MCF 10A (cell line): ENCODE results near the gene SIVA1. TPM values are rescaled to one million over a fixed set of nuclear protein-coding genes. Genes with fewer than 3 reads are reported as not detected.

Experiments
- BruUV-seq: library from RNA; stranded (reverse); fragments of 400-500 nt; replicated peaks from 2 replicates; lab custom pipeline; 2021; lab: Mats Ljungman, UMichigan
- CTCF ChIA-PET: fragments of 300-600 bp; sonication (Branson Sonifier 250); formaldehyde crosslinking; extraction: SDS; loops from one replicate; lab custom pipeline; 2021; ENCODE audit warnings: antibody characterized with exemption, inconsistent platforms; lab: Yijun Ruan, JAX
- POLR2A ChIA-PET: fragments of 300-600, 350-650 bp; sonication (Branson Sonifier 250); formaldehyde crosslinking; extraction: SDS; loops from one replicate; lab custom pipeline; 2020; ENCODE audit warnings: antibody characterized with exemption, inconsistent platforms; lab: Yijun Ruan, JAX
- DNase-seq: peaks from one replicate; pipeline ENCODE4 v3.0.0-alpha.2; 2018; ENCODE audit not compliant: unreplicated experiment
- H3K27ac Mint-ChIP-seq: one replicate; pipeline ENCODE4 v1.8.0; 2022; ENCODE audit warnings: mild to moderate bottlenecking, low read depth, mixed read lengths; ENCODE audit not compliant: unreplicated experiment
- H3K27me3 Mint-ChIP-seq: one replicate; pipeline ENCODE4 v1.8.0; 2022; ENCODE audit warnings: mixed read lengths; ENCODE audit not compliant: insufficient read depth, unreplicated experiment
- H3K36me3 Mint-ChIP-seq: one replicate; pipeline ENCODE4 v1.8.0; 2022; ENCODE audit warnings: mild to moderate bottlenecking, moderate library complexity, mixed read lengths; ENCODE audit not compliant: insufficient read depth, unreplicated experiment
- H3K4me1 Mint-ChIP-seq: one replicate; pipeline ENCODE4 v1.8.0; 2022; ENCODE audit warnings: mixed read lengths; ENCODE audit not compliant: insufficient read depth, unreplicated experiment
- H3K4me3 Mint-ChIP-seq: one replicate; pipeline ENCODE4 v1.8.0; 2022; ENCODE audit warnings: mild to moderate bottlenecking, moderate library complexity, mixed read lengths; ENCODE audit not compliant: unreplicated experiment
- H3K9me3 Mint-ChIP-seq: one replicate; pipeline ENCODE4 v1.8.0; 2022; ENCODE audit warnings: mixed read lengths; ENCODE audit not compliant: unreplicated experiment
- CTCF ChIP-seq: fragments of 200-600 bp; IDR thresholded peaks from one replicate; pipeline ENCODE4 v1.8.0; 2022; ENCODE audit warnings: antibody characterized with exemption, mild to moderate bottlenecking; ENCODE audit not compliant: unreplicated experiment
- intact Hi-C: fragments of 100-400 bp; cut with micrococcal nuclease; formaldehyde crosslinking; loops from 2 replicates; pipeline ENCODE4 v1.14.1; 2022
- total RNA-seq: library from RNA; stranded (reverse); gene quantifications from 2 replicates; pipeline ENCODE4 v1.2.3, GENCODE V29; 2022

Gene SIVA1
- total RNA-seq, 1 experiment from 2014 or later = 63.3 TPM

GRCh38 chr14:104792101-104792884 lies 39.3 kb downstream of the SIVA1 start:
- no TSS peak for BruUV-seq
- CTCF ChIA-PET = interaction anchor here (0.5 to 1.4 kb wide), 5 partner anchors 12 to 30 kb away, joined by 3 to 8 read pairs (median 3); no protein-coding TSS in a partner anchor
- H3K4me3 Mint-ChIP-seq = peak overlapping the region; percentile 85

GRCh38 chr14:104792945-104793702 lies 40.2 kb downstream of the SIVA1 start:
- intact Hi-C loops = no loop called here
- CTCF ChIA-PET = interaction anchor here (0.5 to 1.0 kb wide), 4 partner anchors 23 to 29 kb away, joined by 3 read pairs; no protein-coding TSS in a partner anchor

More at GRCh38 chr14:104792101-104792884, 39.3 kb downstream of the SIVA1 start:
- H3K4me1 Mint-ChIP-seq = peaks cover 33% of the 10 kb centered on the region
- POLR2A ChIA-PET = interaction anchor here (1.8 kb wide), 1 partner anchor 9 kb away, joined by 6 read pairs; the partner anchor contains the start of gene ZBTB42
- H3K9me3 Mint-ChIP-seq = no peaks in the 10 kb centered on the region
- H3K27me3 Mint-ChIP-seq = no peaks in the 10 kb centered on the region
- intact Hi-C loops = no loop called here
- peaks cover 5% of the 10 kb centered on the region for H3K36me3 Mint-ChIP-seq
- no peak for TF ChIP-seq CTCF
- peak overlapping the region; percentile 82 for H3K27ac Mint-ChIP-seq
- no peak for DNase-seq

GRCh38 chr14:104793703-104793959 lies 40.7 kb downstream of the SIVA1 start:
- Mint-ChIP-seq H3K9me3 (no peaks in the 10 kb centered on the region), H3K27me3 (no peaks in the 10 kb centered on the region), H3K4me3 (peak overlapping the region; percentile 85), H3K4me1 (peaks cover 33% of the 10 kb centered on the region), H3K27ac (peak overlapping the region; percentile 75), H3K36me3 (peaks cover 5% of the 10 kb centered on the region)
- ChIA-PET POLR2A (interaction anchor here (1.9 kb wide), 1 partner anchor 41 kb away, joined by 10 read pairs; the partner anchor contains the start of gene SIVA1), CTCF (interaction anchor here (0.7 to 1.3 kb wide), 2 partner anchors 26 to 181 kb away, joined by 3 read pairs; no protein-coding TSS in a partner anchor)
- no peak for TF ChIP-seq CTCF
- no TSS peak for BruUV-seq
- intact Hi-C loops = no loop called here
- DNase-seq = no peak

More at GRCh38 chr14:104792945-104793702, 40.2 kb downstream of the SIVA1 start:
- DNase-seq = no peak
- H3K27me3 Mint-ChIP-seq = no peaks in the 10 kb centered on the region
- H3K36me3 Mint-ChIP-seq = peaks cover 5% of the 10 kb centered on the region
- H3K27ac Mint-ChIP-seq = peak overlapping the region; percentile 82
- POLR2A ChIA-PET = interaction anchor here (1.8 to 1.9 kb wide), 2 partner anchors 8 to 40 kb away, joined by 6 to 10 read pairs; partner anchors contain the start of genes SIVA1 and ZBTB42
- H3K4me1 Mint-ChIP-seq = peaks cover 33% of the 10 kb centered on the region
- peak overlapping the region; percentile 85 for H3K4me3 Mint-ChIP-seq
- TF ChIP-seq CTCF = peak; percentile 14
- H3K9me3 Mint-ChIP-seq = no peaks in the 10 kb centered on the region
- BruUV-seq = no TSS peak
